GM23338 (cell line): Measurements from ENCODE around the gene SIGLEC12. TPM values are rescaled to one million over a fixed set of nuclear protein-coding genes. Genes with fewer than 3 reads are reported as not detected.

ENCODE experiments used
- ATAC-seq: fragments of 200-7000 bp; cut with Tn5 transposase; 3 replicates; pipeline ENCODE4 v1.9.1; 2020
- DNase-seq: peaks from one replicate; pipeline ENCODE4 v3.0.0-alpha.2; 2015; ENCODE audit warnings: low spot score
- H2AFZ ChIP-seq: fragments of 200-600 bp; sonication (generic); 2 replicates; pipeline ENCODE4 v1.8.0; 2016; ENCODE audit warnings: antibody characterized with exemption, mild to moderate bottlenecking, moderate library complexity
- H3F3A ChIP-seq: fragments of 200-600 bp; sonication (generic); replicated peaks from 2 replicates; pipeline ENCODE4 v1.8.0; 2017; ENCODE audit warnings: antibody characterized with exemption, mixed run types, low read depth
- H3K27ac ChIP-seq: fragments of 200-600 bp; sonication (generic); 2 replicates; pipeline ENCODE4 v1.6.1; 2016; ENCODE audit warnings: low read depth
- H3K27me3 ChIP-seq: fragments of 200-600 bp; sonication (generic); 2 replicates; pipeline ENCODE4 v1.8.0; 2016; ENCODE audit warnings: mild to moderate bottlenecking, mixed run types, moderate library complexity; ENCODE audit not compliant: insufficient read depth
- H3K36me3 ChIP-seq: fragments of 200-600 bp; sonication (generic); 2 replicates; pipeline ENCODE4 v1.8.0; 2016; ENCODE audit warnings: mild to moderate bottlenecking; ENCODE audit not compliant: insufficient read depth
- H3K4me1 ChIP-seq: fragments of 200-600 bp; sonication (generic); 2 replicates; pipeline ENCODE4 v1.8.0; 2016; ENCODE audit warnings: mild to moderate bottlenecking, moderate library complexity; ENCODE audit not compliant: insufficient read depth
- H3K4me2 ChIP-seq: fragments of 200-600 bp; sonication (generic); 2 replicates; pipeline ENCODE4 v1.7.1; 2017; ENCODE audit warnings: mixed run types
- H3K4me3 ChIP-seq: fragments of 200-600 bp; sonication (generic); 2 replicates; pipeline ENCODE4 v1.6.1; 2016; ENCODE audit warnings: mixed run types
- H3K79me2 ChIP-seq: fragments of 200-600 bp; sonication (generic); replicated peaks from 2 replicates; pipeline ENCODE4 v1.8.0; 2017; ENCODE audit warnings: mild to moderate bottlenecking; ENCODE audit not compliant: insufficient read depth
- H3K9me2 ChIP-seq: fragments of 200-600 bp; sonication (generic); 2 replicates; pipeline ENCODE4 v1.8.0; 2017; ENCODE audit not compliant: insufficient read depth
- H4K20me1 ChIP-seq: fragments of 200-600 bp; sonication (generic); replicated peaks from 2 replicates; pipeline ENCODE4 v1.8.0; 2017; ENCODE audit warnings: mild to moderate bottlenecking; ENCODE audit not compliant: insufficient read depth
- H3K27ac Mint-ChIP-seq: 2 replicates; pipeline ENCODE4 v1.8.0; 2020; ENCODE audit warnings: inconsistent platforms, mild to moderate bottlenecking, moderate library complexity, mixed read lengths
- H3K27me3 Mint-ChIP-seq: 3 replicates; pipeline ENCODE4 v1.8.0; 2022; ENCODE audit warnings: low read depth, mild to moderate bottlenecking, moderate library complexity, mixed read lengths, inconsistent platforms; ENCODE audit not compliant: insufficient read depth, poor library complexity
- H3K36me3 Mint-ChIP-seq: 3 replicates; pipeline ENCODE4 v1.8.0; 2021; ENCODE audit warnings: low read depth, mild to moderate bottlenecking, inconsistent platforms, moderate library complexity, mixed read lengths
- H3K4me1 Mint-ChIP-seq: 3 replicates; pipeline ENCODE4 v1.8.0; 2020; ENCODE audit warnings: mild to moderate bottlenecking, inconsistent platforms, mixed read lengths
- H3K4me3 Mint-ChIP-seq: 3 replicates; pipeline ENCODE4 v1.8.0; 2021; ENCODE audit warnings: moderate library complexity, mild to moderate bottlenecking, inconsistent platforms, mixed read lengths
- H3K9me3 Mint-ChIP-seq: 3 replicates; pipeline ENCODE4 v1.8.0; 2020; ENCODE audit warnings: moderate library complexity, mild to moderate bottlenecking, inconsistent platforms, mixed read lengths
- CREB1 ChIP-seq: fragments of 250-450 bp; sonication (Bioruptor Pico); IDR thresholded peaks from 2 replicates; pipeline ENCODE4 v1.5.0; 2020; ENCODE audit warnings: low read depth, mild to moderate bottlenecking, moderate library complexity
- ETS1 ChIP-seq: IDR thresholded peaks from 2 replicates; pipeline ENCODE4 v1.6.1; 2016; ENCODE audit warnings: antibody characterized with exemption
- EZH2phosphoT487 ChIP-seq: fragments of 200-600 bp; sonication (generic); IDR thresholded peaks from one replicate; pipeline ENCODE4 v1.8.1; 2018; ENCODE audit warnings: antibody characterized with exemption; ENCODE audit not compliant: unreplicated experiment
- JUNB ChIP-seq: IDR thresholded peaks from one replicate; pipeline ENCODE4 v1.6.1; 2016; ENCODE audit warnings: antibody characterized with exemption; ENCODE audit not compliant: unreplicated experiment
- REST ChIP-seq: IDR thresholded peaks from one replicate; pipeline ENCODE4 v1.6.1; 2018; ENCODE audit warnings: antibody characterized with exemption; ENCODE audit not compliant: unreplicated experiment
- STAT1 ChIP-seq: IDR thresholded peaks from one replicate; pipeline ENCODE4 v1.6.1; 2016; ENCODE audit warnings: antibody characterized with exemption; ENCODE audit not compliant: unreplicated experiment
- ZNF331 ChIP-seq: fragments of 250-450 bp; sonication (Bioruptor Pico); IDR thresholded peaks from 2 replicates; pipeline ENCODE4 v1.5.0; 2020; ENCODE audit warnings: low read depth, mild to moderate bottlenecking, moderate library complexity
- polyA plus RNA-seq: library from polyadenylated mRNA; unstranded; fragments of >200 nt; fragmentation: Nextera tagmentation; extraction: Ambion mirVana; gene quantifications from 2 replicates; pipeline ENCODE4 v1.2.1, GENCODE V29; 2016
- total RNA-seq: library from RNA; depleted of rRNA; stranded (reverse); fragments of >200 nt; shearing (Covaris generic); gene quantifications from 2 replicates; pipeline ENCODE4 v1.2.3, GENCODE V29; 2014
- TF ChIP-seq, protein P1 (sequence below), 2 experiments: fragments of 200-600 bp in 1 of 2; sonication (generic) in 1 of 2; conservative IDR thresholded peaks; 2 replicates each; pipeline versions ENCODE4 v1.5.1 to v1.6.1; 2016 to 2017; ENCODE audit warnings: antibody characterized with exemption in 2 of 2, low read depth in 2 of 2, mild to moderate bottlenecking in 2 of 2, moderate library complexity in 1 of 2

SIGLEC12 gene
- total and polyA plus RNA-seq, 2 experiments from 2014 or later = not detected

GRCh38 chr19:51514866-51515481 lies 13.4 kb upstream of the SIGLEC12 start:
- Mint-ChIP-seq H3K9me3 (peaks cover 70% of the 10 kb centered on the region), H3K4me1 (no peaks in the 10 kb centered on the region), H3K4me3 (no peak overlapping the region), H3K36me3 (peaks cover 8% of the 10 kb centered on the region; the same call in 2 of the 3 replicates), H3K27me3 (peaks cover 4% of the 10 kb centered on the region), H3K27ac (no peak overlapping the region)
- Histone ChIP-seq H4K20me1 (no peaks in the 10 kb centered on the region), H3K27me3 (no peaks in the 10 kb centered on the region), H3F3A (no peaks in the 10 kb centered on the region), H3K9me2 (peaks cover 5% of the 10 kb centered on the region; the same call in 1 of the 2 replicates), H3K36me3 (no peaks in the 10 kb centered on the region), H3K27ac (no peak overlapping the region), H2AFZ (no peak overlapping the region), H3K4me1 (no peaks in the 10 kb centered on the region), H3K79me2 (no peaks in the 10 kb centered on the region), H3K4me2 (no peak overlapping the region), H3K4me3 (no peak overlapping the region)
- ATAC-seq (peak; percentile 67; the same call in 2 of the 3 replicates), DNase-seq (peak; percentile 82)
- no peak for TF ChIP-seq ZNF331 (CRISPR knock-in tag)
- TF ChIP-seq, protein P1, sequence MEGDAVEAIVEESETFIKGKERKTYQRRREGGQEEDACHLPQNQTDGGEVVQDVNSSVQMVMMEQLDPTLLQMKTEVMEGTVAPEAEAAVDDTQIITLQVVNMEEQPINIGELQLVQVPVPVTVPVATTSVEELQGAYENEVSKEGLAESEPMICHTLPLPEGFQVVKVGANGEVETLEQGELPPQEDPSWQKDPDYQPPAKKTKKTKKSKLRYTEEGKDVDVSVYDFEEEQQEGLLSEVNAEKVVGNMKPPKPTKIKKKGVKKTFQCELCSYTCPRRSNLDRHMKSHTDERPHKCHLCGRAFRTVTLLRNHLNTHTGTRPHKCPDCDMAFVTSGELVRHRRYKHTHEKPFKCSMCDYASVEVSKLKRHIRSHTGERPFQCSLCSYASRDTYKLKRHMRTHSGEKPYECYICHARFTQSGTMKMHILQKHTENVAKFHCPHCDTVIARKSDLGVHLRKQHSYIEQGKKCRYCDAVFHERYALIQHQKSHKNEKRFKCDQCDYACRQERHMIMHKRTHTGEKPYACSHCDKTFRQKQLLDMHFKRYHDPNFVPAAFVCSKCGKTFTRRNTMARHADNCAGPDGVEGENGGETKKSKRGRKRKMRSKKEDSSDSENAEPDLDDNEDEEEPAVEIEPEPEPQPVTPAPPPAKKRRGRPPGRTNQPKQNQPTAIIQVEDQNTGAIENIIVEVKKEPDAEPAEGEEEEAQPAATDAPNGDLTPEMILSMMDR (conservative IDR thresholded peaks at IDR 0.05; ENCODE audit: low read depth in 2 of 2) = peak; percentile 75 to 83

- H3K9me3 Mint-ChIP-seq = peaks cover 73% of the 10 kb centered on the region
- peaks cover 8% of the 10 kb centered on the region; the same call in 2 of the 3 replicates for H3K36me3 Mint-ChIP-seq
- H3K27me3 ChIP-seq = no peaks in the 10 kb centered on the region
Measured at GRCh38 chr19:51513968-51514367, 12.4 kb upstream of the SIGLEC12 start.

More at GRCh38 chr19:51513968-51514367, 12.4 kb upstream of the SIGLEC12 start:
- TF ChIP-seq JUNB = no peak
- TF ChIP-seq STAT1 = no peak
- no peak for TF ChIP-seq EZH2phosphoT487
- no peak for TF ChIP-seq CREB1 (CRISPR knock-in tag)
- TF ChIP-seq ETS1 = no peak
- no peak for TF ChIP-seq REST
- Histone ChIP-seq H3K27ac (no peak overlapping the region), H3K36me3 (no peaks in the 10 kb centered on the region), H3K79me2 (no peaks in the 10 kb centered on the region), H3K4me2 (no peak overlapping the region), H3K4me3 (no peak overlapping the region), H3F3A (no peaks in the 10 kb centered on the region), H3K9me2 (no peaks in the 10 kb centered on the region; the same call in 1 of the 2 replicates), H2AFZ (no peak overlapping the region), H3K4me1 (no peaks in the 10 kb centered on the region), H4K20me1 (no peaks in the 10 kb centered on the region)
- H3K27ac Mint-ChIP-seq = no peak overlapping the region
- DNase-seq = no peak
- ATAC-seq = no peak
- H3K27me3 Mint-ChIP-seq = peaks cover 4% of the 10 kb centered on the region
- H3K4me3 Mint-ChIP-seq = no peak overlapping the region
- H3K4me1 Mint-ChIP-seq = no peaks in the 10 kb centered on the region
